Measurements from ENCODE around the gene CA11. TPM values are rescaled to one million over a fixed set of nuclear protein-coding genes. Genes with fewer than 3 reads are reported as not detected.

CA11 gene
- total and polyA plus RNA-seq, 2 donors from 2014 or later, result 11.6 to 42.3 TPM

DNA sequence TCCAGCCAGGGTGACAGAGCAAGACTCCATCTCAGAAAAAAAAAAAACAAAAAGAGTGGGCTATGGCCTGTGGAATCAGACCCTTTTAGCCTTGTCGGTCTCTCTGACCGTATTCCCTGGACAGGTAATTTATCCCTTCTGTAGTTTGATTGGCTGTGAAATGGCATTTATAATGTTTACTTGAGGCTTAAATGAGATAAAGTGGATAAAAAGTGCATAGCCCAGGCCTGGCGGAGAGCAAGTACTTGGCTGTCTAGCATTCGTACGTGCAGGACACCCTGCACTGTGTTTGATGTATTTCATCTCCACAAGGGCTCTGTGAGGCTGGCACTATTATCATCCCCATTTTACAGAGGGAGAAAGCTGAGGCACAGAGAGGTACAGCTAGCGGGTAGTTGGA is 19.8 kb upstream of the CA11 start:
- no peak overlapping the region for H3K27ac ChIP-seq (ENCODE audit: low read depth in 2 of 2, low read length in 2 of 2)
- intact Hi-C loops (cut with DNase I), result no loop called here
- no peak overlapping the region for H3K4me3 ChIP-seq (ENCODE audit: low read length in 3 of 3)
- no peak for TF ChIP-seq CTCF (IDR thresholded peaks at IDR 0.05; ENCODE audit: borderline replicate concordance, extremely low read depth, insufficient read depth)
- no peaks in the 10 kb centered on the region for H3K27me3 ChIP-seq (ENCODE audit: control insufficient read depth, insufficient read depth, low read length)
- H3K4me1 ChIP-seq (ENCODE audit: control insufficient read depth in 2 of 3, insufficient read depth in 2 of 3, low read depth in 1 of 3, low read length in 3 of 3), result peaks cover 0 to 1% (median 0%) of the 10 kb centered on the region in 3 donors
- no peak overlapping the region for H3K9ac ChIP-seq (ENCODE audit: low read length in 3 of 3)
- H3K9me3 ChIP-seq (ENCODE audit: control insufficient read depth in 2 of 3, insufficient read depth in 1 of 3, low read length in 3 of 3), result no peaks in the 10 kb centered on the region
- DNase-seq, result no peak
- no peak for FAIRE-seq
- no peaks in the 10 kb centered on the region for H3K36me3 ChIP-seq (ENCODE audit: control insufficient read depth in 2 of 3, insufficient read depth in 3 of 3, low read length in 3 of 3)

DNA sequence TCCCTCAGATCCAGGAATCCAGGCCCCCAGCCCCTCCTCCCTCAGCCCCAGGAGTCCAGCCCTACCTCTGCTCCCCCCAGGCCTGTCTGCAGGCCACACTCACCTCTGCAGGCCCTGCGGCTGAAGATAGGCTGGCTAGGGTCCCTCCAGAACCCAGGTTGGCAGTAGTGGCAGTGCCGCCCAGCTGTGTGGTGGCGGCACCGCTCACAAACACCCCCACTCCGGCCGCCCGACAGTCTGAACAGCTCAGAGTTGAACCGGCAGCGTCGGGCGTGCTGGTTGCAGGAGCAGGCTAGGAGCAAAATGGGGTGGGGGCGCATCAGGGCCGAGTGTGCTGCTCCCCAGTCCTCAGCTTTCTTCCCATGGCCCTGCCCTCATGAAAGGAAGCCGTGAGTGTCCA is 18.5 kb upstream of the CA11 start:
- Histone ChIP-seq H3K27ac (ENCODE audit: low read depth in 2 of 2, low read length in 2 of 2) (no peak overlapping the region), H3K4me3 (ENCODE audit: low read length in 3 of 3) (no peak overlapping the region), H3K9ac (ENCODE audit: low read length in 3 of 3) (no peak overlapping the region), H3K27me3 (ENCODE audit: control insufficient read depth, insufficient read depth, low read length) (no peaks in the 10 kb centered on the region), H3K4me1 (ENCODE audit: control insufficient read depth in 2 of 3, insufficient read depth in 2 of 3, low read depth in 1 of 3, low read length in 3 of 3) (peaks cover 0 to 3% (median 0%) of the 10 kb centered on the region in 3 donors), H3K36me3 (ENCODE audit: control insufficient read depth in 2 of 3, insufficient read depth in 3 of 3, low read length in 3 of 3) (no peaks in the 10 kb centered on the region), H3K9me3 (ENCODE audit: control insufficient read depth in 2 of 3, insufficient read depth in 1 of 3, low read length in 3 of 3) (no peaks in the 10 kb centered on the region)
- intact Hi-C loops (cut with DNase I), result no loop called here
- FAIRE-seq (no peak), DNase-seq (no peak)
- TF ChIP-seq CTCF (IDR thresholded peaks at IDR 0.05; ENCODE audit: borderline replicate concordance, extremely low read depth, insufficient read depth), result no peak

DNA sequence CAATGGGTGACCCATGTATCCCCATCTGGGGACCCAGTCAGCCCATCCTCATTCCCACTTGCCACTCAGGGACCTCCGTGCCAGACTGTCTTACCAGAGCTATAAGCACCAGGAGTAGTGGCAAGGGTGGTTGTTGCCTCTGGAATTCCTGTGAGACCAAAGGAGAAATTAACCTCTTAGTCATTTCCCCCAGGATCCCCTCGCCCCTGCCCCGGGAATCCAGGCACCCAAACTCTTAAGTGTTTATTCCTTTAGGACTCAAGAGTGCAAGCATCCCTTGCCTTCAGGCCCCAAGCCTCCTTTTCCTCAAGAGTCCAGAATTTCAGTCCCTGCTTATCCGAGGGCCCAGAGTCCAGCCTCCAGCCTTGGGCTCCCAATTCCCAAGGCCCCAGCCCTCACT is 17.7 kb upstream of the CA11 start:
- Histone ChIP-seq H3K9ac (ENCODE audit: low read length in 3 of 3) (no peak overlapping the region), H3K4me3 (ENCODE audit: low read length in 3 of 3) (no peak overlapping the region), H3K27ac (ENCODE audit: low read depth in 2 of 2, low read length in 2 of 2) (no peak overlapping the region), H3K4me1 (ENCODE audit: control insufficient read depth in 2 of 3, insufficient read depth in 2 of 3, low read depth in 1 of 3, low read length in 3 of 3) (peaks cover 0 to 3% (median 0%) of the 10 kb centered on the region in 3 donors), H3K36me3 (ENCODE audit: control insufficient read depth in 2 of 3, insufficient read depth in 3 of 3, low read length in 3 of 3) (no peaks in the 10 kb centered on the region), H3K27me3 (ENCODE audit: control insufficient read depth, insufficient read depth, low read length) (no peaks in the 10 kb centered on the region), H3K9me3 (ENCODE audit: control insufficient read depth in 2 of 3, insufficient read depth in 1 of 3, low read length in 3 of 3) (no peaks in the 10 kb centered on the region)
- no peak for TF ChIP-seq CTCF (IDR thresholded peaks at IDR 0.05; ENCODE audit: borderline replicate concordance, extremely low read depth, insufficient read depth)
- intact Hi-C loops (cut with DNase I), result no loop called here
- FAIRE-seq (no peak), DNase-seq (no peak)

- peaks cover 3 to 5% (median 3%) of the 10 kb centered on the region in 3 donors for H3K4me1 ChIP-seq (ENCODE audit: control insufficient read depth in 2 of 3, insufficient read depth in 2 of 3, low read depth in 1 of 3, low read length in 3 of 3)
- no peak for DNase-seq
- H3K9me3 ChIP-seq (ENCODE audit: control insufficient read depth in 2 of 3, insufficient read depth in 1 of 3, low read length in 3 of 3), result no peaks in the 10 kb centered on the region
- intact Hi-C loops (cut with DNase I), result no loop called here
- H3K4me3 ChIP-seq (ENCODE audit: low read length in 3 of 3), result no peak overlapping the region
- TF ChIP-seq CTCF (IDR thresholded peaks at IDR 0.05; ENCODE audit: borderline replicate concordance, extremely low read depth, insufficient read depth), result no peak
- H3K27me3 ChIP-seq (ENCODE audit: control insufficient read depth, insufficient read depth, low read length), result no peaks in the 10 kb centered on the region
- no peak overlapping the region for H3K27ac ChIP-seq (ENCODE audit: low read depth in 2 of 2, low read length in 2 of 2)
- no peak for FAIRE-seq
- H3K9ac ChIP-seq (ENCODE audit: low read length in 3 of 3), result no peak overlapping the region
- H3K36me3 ChIP-seq (ENCODE audit: control insufficient read depth in 2 of 3, insufficient read depth in 3 of 3, low read length in 3 of 3), result no peaks in the 10 kb centered on the region
Observed at GRCh38 chr19:48661711-48662090, 15.7 kb upstream of the CA11 start.
